ENCODE measurements around the gene RHOJ.

The RHOJ gene

GRCh38 chr14:63290741-63291430, 86.6 kb downstream of the RHOJ start:
- ChIA-PET CTCF (no interaction called here), POLR2A (no interaction called here)
- H3K4me3 ChIP-seq (ENCODE audit: low read depth, low read length), result no peak overlapping the region
- TF ChIP-seq CTCF (IDR thresholded peaks at IDR 0.05; ENCODE audit: insufficient read depth, low read length, missing control alignments), result no peak
- no peak for DNase-seq (ENCODE audit: low read depth, low spot score)

- POLR2A ChIA-PET, result no interaction called here
- DNase-seq (ENCODE audit: low read depth, low spot score), result no peak
- CTCF ChIA-PET, result interaction anchor here (0.6 to 1.1 kb wide), 2 partner anchors 119 to 1990 kb away, joined by 3 read pairs; no protein-coding TSS in a partner anchor
- no peak overlapping the region for H3K4me3 ChIP-seq (ENCODE audit: low read depth, low read length)
- no peak for TF ChIP-seq CTCF (IDR thresholded peaks at IDR 0.05; ENCODE audit: insufficient read depth, low read length, missing control alignments)
These were observed 88.6 kb downstream of the RHOJ start for GRCh38 chr14:63292805-63293204.

GRCh38 chr14:63295231-63295685, 91.0 kb downstream of the RHOJ start:
- ChIA-PET CTCF (interaction anchor here (0.7 to 1.1 kb wide), 2 partner anchors 13 to 15 kb away, joined by 3 to 4 read pairs; no protein-coding TSS in a partner anchor), POLR2A (no interaction called here)
- no peak overlapping the region for H3K4me3 ChIP-seq (ENCODE audit: low read depth, low read length)
- TF ChIP-seq CTCF (IDR thresholded peaks at IDR 0.05; ENCODE audit: insufficient read depth, low read length, missing control alignments), result no peak
- no peak for DNase-seq (ENCODE audit: low read depth, low spot score)

GRCh38 chr14:63296060-63296563, 91.9 kb downstream of the RHOJ start:
- CTCF ChIA-PET, result interaction anchor here (1.1 kb wide), 1 partner anchor 14 kb away, joined by 4 read pairs; no protein-coding TSS in a partner anchor
- no peak overlapping the region for H3K4me3 ChIP-seq (ENCODE audit: low read depth, low read length)
- no peak for TF ChIP-seq CTCF (IDR thresholded peaks at IDR 0.05; ENCODE audit: insufficient read depth, low read length, missing control alignments)
- no peak for DNase-seq (ENCODE audit: low read depth, low spot score)
- POLR2A ChIA-PET, result no interaction called here

- TF ChIP-seq CTCF (IDR thresholded peaks at IDR 0.05; ENCODE audit: insufficient read depth, low read length, missing control alignments), result no peak
- H3K4me3 ChIP-seq (ENCODE audit: low read depth, low read length), result no peak overlapping the region
- DNase-seq (ENCODE audit: low read depth, low spot score), result no peak
- ChIA-PET CTCF (no interaction called here), POLR2A (no interaction called here)
These were observed 93.3 kb downstream of the RHOJ start for GRCh38 chr14:63297372-63298063.

All from AG04449 (cell line).